DOHH2 (cell line): ENCODE results near the gene GRID1.

ENCODE experiments used
- H3F3A ChIP-seq: fragments of 200-600 bp; sonication (generic), shearing (Covaris generic); 2 replicates; pipeline ENCODE4 v1.6.0; 2016; ENCODE audit warnings: antibody characterized with exemption, mild to moderate bottlenecking; ENCODE audit not compliant: control insufficient read depth, insufficient read depth
- H3K27ac ChIP-seq: fragments of 200-600 bp; sonication (generic); 2 replicates; pipeline ENCODE4 v1.5.1; 2014; ENCODE audit warnings: low read depth, mild to moderate bottlenecking, low read length, moderate library complexity
- H3K27me3 ChIP-seq: fragments of 200-600 bp; sonication (generic); 2 replicates; pipeline ENCODE4 v1.6.1; 2014; ENCODE audit warnings: mild to moderate bottlenecking, low read length, mixed read lengths; ENCODE audit not compliant: control insufficient read depth
- H3K36me3 ChIP-seq: fragments of 200-600 bp; sonication (generic); 2 replicates; pipeline ENCODE4 v1.6.1; 2014; ENCODE audit warnings: mild to moderate bottlenecking, low read length, moderate library complexity, mixed read lengths; ENCODE audit not compliant: control insufficient read depth
- H3K4me1 ChIP-seq: fragments of 200-600 bp; sonication (generic); 2 replicates; pipeline ENCODE4 v1.6.1; 2014; ENCODE audit warnings: mild to moderate bottlenecking, low read length, mixed read lengths; ENCODE audit not compliant: control insufficient read depth
- H3K4me2 ChIP-seq: fragments of 200-600 bp; sonication (generic); 2 replicates; pipeline ENCODE4 v1.6.0; 2014; ENCODE audit warnings: mild to moderate bottlenecking, low read length, moderate library complexity
- H3K4me3 ChIP-seq: fragments of 200-600 bp; sonication (generic); 2 replicates; pipeline ENCODE4 v1.5.1; 2014; ENCODE audit warnings: mild to moderate bottlenecking, low read length, mixed read lengths
- H3K79me2 ChIP-seq: fragments of 200-600 bp; sonication (generic); 2 replicates; pipeline ENCODE4 v1.6.1; 2014; ENCODE audit warnings: mild to moderate bottlenecking, low read length, mixed read lengths; ENCODE audit not compliant: control insufficient read depth
- H3K9me2 ChIP-seq: fragments of 200-600 bp; sonication (generic); replicated peaks from 2 replicates; pipeline ENCODE4 v1.6.1; 2014; ENCODE audit warnings: mild to moderate bottlenecking, low read length, mixed read lengths; ENCODE audit not compliant: control insufficient read depth
- H3K9me3 ChIP-seq: fragments of 200-600 bp; sonication (generic); 2 replicates; pipeline ENCODE4 v1.6.1; 2014; ENCODE audit warnings: antibody characterized with exemption, low read length, mixed read lengths; ENCODE audit not compliant: control insufficient read depth, insufficient read depth
- H4K20me1 ChIP-seq: fragments of 200-600 bp; sonication (generic); 2 replicates; pipeline ENCODE4 v1.6.0; 2014; ENCODE audit warnings: low read depth, mild to moderate bottlenecking, antibody characterized with exemption, low read length, moderate library complexity; ENCODE audit not compliant: control insufficient read depth, insufficient read depth
- CTCF ChIP-seq: fragments of 200-600 bp; sonication (generic); IDR thresholded peaks from one replicate; pipeline ENCODE4 v1.5.1; 2014; ENCODE audit warnings: antibody characterized with exemption, mild to moderate bottlenecking, low read depth, low read length; ENCODE audit not compliant: poor library complexity, severe bottlenecking
- EZH2phosphoT487 ChIP-seq: fragments of 200-600 bp; sonication (generic); IDR thresholded peaks from 2 replicates; pipeline ENCODE4 v1.6.1; 2017; ENCODE audit warnings: borderline replicate concordance, mild to moderate bottlenecking, antibody characterized with exemption, low read length, moderate library complexity, mixed read lengths

The GRID1 gene

GRCh38 chr10:85859859-85860258, 506.7 kb downstream of the GRID1 start:
- no peaks in the 10 kb centered on the region for H4K20me1 ChIP-seq
- H3K79me2 ChIP-seq = no peaks in the 10 kb centered on the region
- H3K9me3 ChIP-seq = no peaks in the 10 kb centered on the region
- no peaks in the 10 kb centered on the region for H3K4me1 ChIP-seq
- H3F3A ChIP-seq = no peaks in the 10 kb centered on the region
- H3K27me3 ChIP-seq = peaks cover 5% of the 10 kb centered on the region; the same call in 1 of the 2 replicates
- H3K4me3 ChIP-seq = no peak overlapping the region
- H3K27ac ChIP-seq = no peak overlapping the region
- TF ChIP-seq CTCF = no peak
- TF ChIP-seq EZH2phosphoT487 = no peak
- H3K4me2 ChIP-seq = no peak overlapping the region
- H3K36me3 ChIP-seq = no peaks in the 10 kb centered on the region
- H3K9me2 ChIP-seq = no peaks in the 10 kb centered on the region

GRCh38 chr10:85858776-85859515, 507.6 kb downstream of the GRID1 start:
- no peaks in the 10 kb centered on the region for H3K79me2 ChIP-seq
- TF ChIP-seq EZH2phosphoT487 (no peak), CTCF (no peak)
- H3K4me2 ChIP-seq = no peak overlapping the region

GRCh38 chr10:85857791-85858190, 508.8 kb downstream of the GRID1 start:
- no peak for TF ChIP-seq EZH2phosphoT487
- TF ChIP-seq CTCF = no peak
- no peaks in the 10 kb centered on the region for H3K9me3 ChIP-seq
- H3K36me3 ChIP-seq = no peaks in the 10 kb centered on the region
- no peaks in the 10 kb centered on the region for H3K27me3 ChIP-seq
- no peaks in the 10 kb centered on the region for H4K20me1 ChIP-seq
- no peak overlapping the region for H3K27ac ChIP-seq
- H3F3A ChIP-seq = no peaks in the 10 kb centered on the region
- no peaks in the 10 kb centered on the region for H3K9me2 ChIP-seq
- H3K4me1 ChIP-seq = no peaks in the 10 kb centered on the region
- no peaks in the 10 kb centered on the region for H3K79me2 ChIP-seq
- no peak overlapping the region for H3K4me3 ChIP-seq
- no peak overlapping the region for H3K4me2 ChIP-seq

More at GRCh38 chr10:85858776-85859515, 507.6 kb downstream of the GRID1 start:
- no peaks in the 10 kb centered on the region for H3K4me1 ChIP-seq
- H3K27ac ChIP-seq = no peak overlapping the region
- no peak overlapping the region for H3K4me3 ChIP-seq
- H3K36me3 ChIP-seq = no peaks in the 10 kb centered on the region
- H4K20me1 ChIP-seq = no peaks in the 10 kb centered on the region
- no peaks in the 10 kb centered on the region for H3K9me2 ChIP-seq
- no peaks in the 10 kb centered on the region for H3K9me3 ChIP-seq
- H3K27me3 ChIP-seq = peaks cover 4% of the 10 kb centered on the region; the same call in 1 of the 2 replicates
- no peaks in the 10 kb centered on the region for H3F3A ChIP-seq
